Aorta (tissue), 5 donors: ENCODE results near the gene TAL1. TPM values are rescaled to one million over a fixed set of nuclear protein-coding genes. Genes with fewer than 3 reads are reported as not detected.

Experiments
- ATAC-seq: fragments of 200-7000 bp; cut with Tn5 transposase; one replicate; pipeline ENCODE4 v1.9.1; 2022; ENCODE audit warnings: moderate library complexity; ENCODE audit not compliant: low FRiP score
- DNase-seq, 2 donors: peaks; one replicate each; pipeline ENCODE4 v3.0.0-alpha.2; 2020
- H3K27ac ChIP-seq, 2 donors: one replicate each; pipeline ENCODE4 v1.5.1; 2013; ENCODE audit warnings: low read length in 2 of 2, mild to moderate bottlenecking in 2 of 2, moderate library complexity in 2 of 2, control low read depth in 1 of 2, inconsistent platforms in 1 of 2, low read depth in 1 of 2
- H3K27me3 ChIP-seq, 2 donors: one replicate each; pipeline ENCODE4 v1.6.1; 2013; ENCODE audit warnings: control low read depth in 1 of 2, low read length in 1 of 2, mild to moderate bottlenecking in 1 of 2, moderate library complexity in 1 of 2; ENCODE audit not compliant: insufficient read depth in 2 of 2, control insufficient read depth in 1 of 2
- H3K36me3 ChIP-seq, 2 donors: one replicate each; pipeline ENCODE4 v1.6.1; 2013; ENCODE audit warnings: control low read depth in 1 of 2, low read length in 1 of 2, mild to moderate bottlenecking in 1 of 2; ENCODE audit not compliant: insufficient read depth in 2 of 2, control insufficient read depth in 1 of 2
- H3K4me1 ChIP-seq, 2 donors: one replicate each; pipeline ENCODE4 v1.6.1; 2013; ENCODE audit warnings: low read length in 2 of 2, control low read depth in 1 of 2, mild to moderate bottlenecking in 1 of 2, moderate library complexity in 1 of 2; ENCODE audit not compliant: insufficient read depth in 2 of 2, control insufficient read depth in 1 of 2
- H3K4me3 ChIP-seq, 2 donors: one replicate each; pipeline ENCODE4 v1.5.1; 2013; ENCODE audit warnings: low read length in 2 of 2, control low read depth in 1 of 2, mild to moderate bottlenecking in 1 of 2
- H3K9me3 ChIP-seq: one replicate; pipeline ENCODE4 v1.6.1; 2013; ENCODE audit warnings: mild to moderate bottlenecking, low read length; ENCODE audit not compliant: control insufficient read depth
- WGBS, 2 donors: extraction: QIAGEN DNeasy Blood & Tissue Kit; methylation state at CpG; one replicate each; pipeline ENCODE4 v1.1.7; 2013; 5-methylcytosine and 5-hydroxymethylcytosine counted together
- intact Hi-C, 2 donors: fragments of 100-400 bp; cut with DNase I; formaldehyde crosslinking; loops; one replicate each; pipeline versions ENCODE4 v1.14.2 to v1.15.0; 2022
- polyA plus RNA-seq, 2 donors: library from polyadenylated mRNA; stranded (reverse); fragments of 200-250 nt; gene quantifications; one replicate each; pipeline ENCODE4 v1.2.3, GENCODE V29; 2013
- total RNA-seq, 2 donors: library from RNA; stranded (reverse); fragmentation: NEBNext Ultra II Directional; extraction: Animal tissue kit (Norgen Biotek cat#: 25700); gene quantifications; one replicate each; pipeline ENCODE4 v1.2.1, GENCODE V29; 2021
- donor health status: healthy with polysubstance abuse.
- donor health status: Bipolar disorder and iron deficiency.
- donor health status: DM: no; HTN: no; CAD: no.
- donor health status: DM: no; HTN: no; CAD: no.
- donor health status: DM: yes; HTN: yes; CAD: no.

The TAL1 gene
- total and polyA plus RNA-seq, 4 donors: 0.63 to 12.3 (median 3.4) TPM

GRCh38 chr1:47231301-47232186 is 481 bp downstream of the TAL1 start:
- peak; percentile 40 for ATAC-seq
- H3K27me3 ChIP-seq: no peaks in the 10 kb centered on the region
- no peaks in the 10 kb centered on the region for H3K36me3 ChIP-seq
- no peak overlapping the region for H3K27ac ChIP-seq
- H3K4me3 ChIP-seq: no peak overlapping the region
- peak in 1 of 2 donors; percentile 61 for DNase-seq
- H3K4me1 ChIP-seq: no peaks in the 10 kb centered on the region
- H3K9me3 ChIP-seq: no peaks in the 10 kb centered on the region
- WGBS, 2 donors: 4% methylated on average over 62 of the region's 62 CpGs
- intact Hi-C loops: loop anchor here in 1 of 2 donors (5.0 kb wide), 1 partner anchor 34 kb away; no protein-coding TSS in a partner anchor

DNA sequence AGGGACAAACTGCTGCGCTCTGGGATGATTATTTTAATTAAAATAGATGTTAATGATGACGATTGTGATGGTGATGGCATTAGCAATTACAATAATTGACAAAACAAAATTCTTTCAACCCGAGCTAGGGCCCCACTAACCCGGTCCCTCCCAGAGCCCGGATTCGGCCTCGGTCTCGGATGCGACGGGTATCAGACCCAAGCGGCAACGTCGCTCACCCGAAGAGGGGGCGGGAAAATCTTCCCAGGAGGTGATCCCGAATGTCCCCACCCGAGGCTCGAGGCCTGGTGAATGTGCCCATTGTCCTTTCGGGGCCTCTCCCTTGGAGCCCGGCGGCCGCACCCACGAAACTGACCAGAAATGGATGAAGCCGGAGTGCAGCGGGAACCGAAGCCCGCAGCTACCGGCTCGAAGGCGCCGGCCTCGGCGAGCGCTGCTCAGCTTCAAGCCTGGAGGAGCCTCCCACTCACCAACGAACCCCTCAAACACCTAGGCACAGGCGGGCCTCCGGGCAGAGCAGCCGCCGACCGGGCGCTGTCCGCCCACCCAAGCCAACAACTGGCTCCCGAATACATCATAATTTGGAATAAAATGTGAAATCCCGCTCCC is 1.2 kb downstream of the TAL1 start:
- Histone ChIP-seq H3K4me3 (no peak overlapping the region), H3K36me3 (no peaks in the 10 kb centered on the region), H3K27me3 (no peaks in the 10 kb centered on the region), H3K4me1 (no peaks in the 10 kb centered on the region), H3K9me3 (no peaks in the 10 kb centered on the region), H3K27ac (no peak overlapping the region)
- intact Hi-C loops: loop anchor here in 1 of 2 donors (5.0 kb wide), 1 partner anchor 33 kb away; no protein-coding TSS in a partner anchor
- ATAC-seq: peak; percentile 5
- DNase-seq: no peak
- 10 to 13% methylated on average over 44 of the region's 44 CpGs for WGBS, 2 donors

GRCh38 chr1:47229886-47230691 is 1.9 kb downstream of the TAL1 start:
- H3K36me3 ChIP-seq: no peaks in the 10 kb centered on the region
- no peak overlapping the region for H3K27ac ChIP-seq
- no peaks in the 10 kb centered on the region for H3K27me3 ChIP-seq
- ATAC-seq (no peak), DNase-seq (no peak)
- no peak overlapping the region for H3K4me3 ChIP-seq
- no peaks in the 10 kb centered on the region for H3K4me1 ChIP-seq
- WGBS, 2 donors: 19 to 26% methylated on average over 23 of the region's 23 CpGs
- intact Hi-C loops: loop anchor here in 1 of 2 donors (5.0 kb wide), 1 partner anchor 33 kb away; no protein-coding TSS in a partner anchor
- H3K9me3 ChIP-seq: no peaks in the 10 kb centered on the region

GRCh38 chr1:47229031-47229885 is 2.8 kb downstream of the TAL1 start:
- no peak overlapping the region for H3K4me3 ChIP-seq
- no peaks in the 10 kb centered on the region for H3K9me3 ChIP-seq
- DNase-seq (no peak), ATAC-seq (no peak)
- no peaks in the 10 kb centered on the region for H3K27me3 ChIP-seq
- H3K4me1 ChIP-seq: no peaks in the 10 kb centered on the region
- H3K27ac ChIP-seq: no peak overlapping the region
- WGBS, 2 donors: 42 to 45% methylated on average over 35 of the region's 35 CpGs
- H3K36me3 ChIP-seq: no peaks in the 10 kb centered on the region
- intact Hi-C loops: no loop called here

- ATAC-seq (no peak), DNase-seq (no peak)
- Histone ChIP-seq H3K36me3 (no peaks in the 10 kb centered on the region), H3K27ac (no peak overlapping the region), H3K9me3 (no peaks in the 10 kb centered on the region), H3K27me3 (no peaks in the 10 kb centered on the region), H3K4me1 (no peaks in the 10 kb centered on the region), H3K4me3 (no peak overlapping the region)
- intact Hi-C loops: no loop called here
- 83 to 86% methylated on average over 12 of the region's 12 CpGs for WGBS, 2 donors
Observed at GRCh38 chr1:47228644-47229030, 3.4 kb downstream of the TAL1 start.

GRCh38 chr1:47227341-47228232 is 4.4 kb downstream of the TAL1 start:
- no peak for DNase-seq
- intact Hi-C loops: no loop called here
- no peak overlapping the region for H3K4me3 ChIP-seq
- no peak for ATAC-seq
- no peaks in the 10 kb centered on the region for H3K9me3 ChIP-seq
- no peaks in the 10 kb centered on the region for H3K36me3 ChIP-seq
- H3K27me3 ChIP-seq: no peaks in the 10 kb centered on the region
- WGBS, 2 donors: 76 to 78% methylated on average over 7 of the region's 7 CpGs
- H3K27ac ChIP-seq: no peak overlapping the region
- H3K4me1 ChIP-seq: no peaks in the 10 kb centered on the region

DNA sequence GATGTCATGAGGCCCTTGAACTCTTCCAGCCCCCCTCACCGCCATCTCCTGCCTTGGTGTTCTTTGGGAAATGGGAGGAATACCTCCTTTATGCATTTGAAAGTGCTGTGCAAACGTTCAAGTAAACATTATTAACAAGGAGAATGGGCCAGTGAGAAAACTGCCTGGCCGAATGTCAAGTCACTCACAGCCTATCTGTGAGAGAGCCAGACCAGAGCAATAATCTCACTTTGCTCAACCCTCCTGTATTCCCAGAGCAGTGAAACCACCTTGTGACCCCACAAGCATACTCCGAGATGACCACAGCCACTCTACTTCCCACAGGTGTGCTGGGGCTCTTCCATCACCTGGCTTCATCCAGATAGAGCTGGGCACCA is 5.2 kb downstream of the TAL1 start:
- WGBS, 2 donors: 88 to 90% methylated on average over 4 of the region's 4 CpGs
- H3K9me3 ChIP-seq: no peaks in the 10 kb centered on the region
- H3K27ac ChIP-seq: no peak overlapping the region
- no peaks in the 10 kb centered on the region for H3K36me3 ChIP-seq
- intact Hi-C loops: no loop called here
- H3K4me3 ChIP-seq: no peak overlapping the region
- H3K4me1 ChIP-seq: no peaks in the 10 kb centered on the region
- no peak for ATAC-seq
- DNase-seq: no peak
- H3K27me3 ChIP-seq: no peaks in the 10 kb centered on the region
